Stimulated activated CD8-positive, alpha-beta memory T cell treated with anti-CD3 and anti-CD28 coated beads, Interleukin-7, amount 100 ng/mL, for 24 hours (primary cell): ENCODE results near the gene MAD1L1.

Experiments
- DNase-seq: peaks from one replicate; pipeline ENCODE4 v3.0.0-alpha.2; 2020; ENCODE audit warnings: low read depth

The MAD1L1 gene

GRCh38 chr7:1953199-1954190 is 279.2 kb downstream of the MAD1L1 start:
- DNase-seq, result no peak

DNA sequence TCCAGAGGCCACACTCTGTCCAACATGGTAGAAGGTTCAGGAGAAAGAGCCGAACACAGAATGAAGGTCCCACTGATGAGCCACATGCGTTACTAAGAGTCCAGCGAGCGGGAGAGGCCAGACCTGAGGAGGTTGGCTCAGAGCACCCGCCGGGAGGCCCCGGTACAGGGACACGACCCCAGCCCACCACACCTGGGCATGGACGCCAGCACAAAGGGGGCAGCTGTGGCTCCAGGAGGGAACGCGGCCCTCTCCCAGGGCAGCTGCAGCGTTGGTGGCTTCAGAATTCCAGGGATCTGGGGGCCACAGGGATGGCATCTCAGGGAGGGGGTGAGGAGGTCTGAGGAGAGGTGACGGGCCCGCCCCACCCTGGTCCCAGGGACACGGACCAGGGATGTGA is 280.0 kb downstream of the MAD1L1 start:
- DNase-seq, result no peak

- no peak for DNase-seq
Observed at GRCh38 chr7:1952169-1952760, 280.5 kb downstream of the MAD1L1 start.

DNA sequence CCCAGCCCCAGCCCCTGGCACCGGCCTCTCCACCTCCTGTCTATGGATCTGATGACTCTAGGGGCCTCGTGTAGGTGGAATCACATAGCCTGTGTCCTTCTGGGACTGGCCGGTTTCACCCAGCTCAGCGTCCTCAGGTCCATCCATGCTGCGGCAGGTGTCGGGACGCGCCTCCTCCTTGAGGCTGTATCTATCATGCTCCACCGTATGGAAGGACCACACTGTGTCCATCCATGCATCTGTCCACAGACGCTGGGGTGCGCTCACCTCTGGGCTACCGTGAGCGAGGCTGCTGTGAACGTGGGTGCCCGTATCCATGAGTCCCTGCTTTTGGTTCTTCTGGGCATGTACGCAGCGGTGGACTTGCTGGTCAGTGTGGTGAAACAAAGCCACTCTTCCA is 281.1 kb downstream of the MAD1L1 start:
- DNase-seq, result no peak

GRCh38 chr7:1951159-1951536 is 281.6 kb downstream of the MAD1L1 start:
- DNase-seq, result no peak

DNA sequence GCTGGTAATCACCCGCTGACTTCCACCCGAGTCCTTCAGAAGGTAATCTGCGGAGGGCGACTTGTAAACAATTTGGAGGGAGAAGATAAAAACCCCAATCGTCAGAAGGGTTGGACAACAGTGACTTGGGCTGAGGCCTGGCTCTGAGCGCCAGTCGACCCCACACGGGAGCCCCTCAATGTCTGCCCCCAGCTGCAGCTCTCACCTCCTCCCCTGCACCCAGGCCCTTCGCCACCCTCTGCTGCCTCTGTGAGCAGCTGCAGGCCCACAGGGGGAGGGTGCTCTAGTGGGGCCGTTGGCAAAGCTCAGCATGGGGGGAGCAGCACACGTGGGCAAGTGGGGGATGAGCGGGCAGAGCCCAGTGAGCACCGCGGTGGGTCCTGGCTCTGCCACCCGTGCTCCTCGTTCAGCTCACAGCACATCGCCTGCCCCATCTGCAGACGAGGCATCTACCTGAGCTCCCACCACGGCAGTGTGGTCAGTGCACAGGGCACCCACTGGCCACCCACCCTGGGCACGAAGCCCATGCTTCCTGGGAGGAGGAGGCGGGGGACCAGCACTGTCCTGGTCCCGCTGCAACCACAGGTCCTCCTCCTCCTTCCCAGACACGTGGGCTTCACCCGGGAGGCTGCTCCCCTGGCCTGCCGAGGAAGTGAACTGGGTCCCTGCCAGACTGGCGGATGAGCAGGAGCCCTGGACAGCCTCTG is 282.1 kb downstream of the MAD1L1 start:
- no peak for DNase-seq

DNA sequence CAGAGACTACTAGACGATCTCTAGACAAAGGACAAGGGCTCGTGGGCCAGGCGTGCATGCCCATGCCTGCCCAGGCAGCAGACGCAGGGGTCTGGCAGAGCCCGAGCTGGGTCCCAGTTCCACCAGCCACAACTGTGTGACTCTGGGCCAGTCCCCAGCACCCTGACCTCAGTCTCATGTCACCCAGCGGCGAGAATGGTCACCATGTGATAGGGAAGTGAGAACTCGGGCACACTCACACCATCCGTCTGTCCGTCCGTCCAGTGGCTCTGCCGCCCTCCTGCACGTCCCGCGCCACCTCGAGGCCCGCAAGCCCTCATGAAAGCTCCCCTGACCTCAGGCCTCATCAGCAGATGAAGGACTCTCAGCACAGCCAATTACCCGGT is 282.7 kb downstream of the MAD1L1 start:
- DNase-seq, result no peak

DNA sequence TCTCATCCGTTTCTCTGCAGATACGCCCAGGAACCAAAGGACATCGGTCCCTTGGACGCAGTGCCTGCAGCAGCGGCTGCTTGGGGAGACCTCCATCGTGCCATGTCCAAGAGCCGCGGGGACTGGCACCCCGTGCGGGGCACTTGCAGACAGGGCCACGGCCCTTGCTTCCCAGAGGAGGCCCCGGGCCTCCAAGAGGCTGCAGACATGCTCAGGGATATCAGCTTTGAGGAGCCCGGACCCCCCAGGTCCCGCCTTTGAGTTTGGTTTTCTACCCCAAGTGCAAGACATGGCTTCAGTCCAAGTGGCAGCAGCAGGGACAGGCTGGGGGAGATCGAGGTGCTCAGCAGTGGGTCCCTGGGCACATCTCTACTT is 283.1 kb downstream of the MAD1L1 start:
- no peak for DNase-seq

GRCh38 chr7:1948887-1949680 is 283.7 kb downstream of the MAD1L1 start:
- DNase-seq, result no peak

DNA sequence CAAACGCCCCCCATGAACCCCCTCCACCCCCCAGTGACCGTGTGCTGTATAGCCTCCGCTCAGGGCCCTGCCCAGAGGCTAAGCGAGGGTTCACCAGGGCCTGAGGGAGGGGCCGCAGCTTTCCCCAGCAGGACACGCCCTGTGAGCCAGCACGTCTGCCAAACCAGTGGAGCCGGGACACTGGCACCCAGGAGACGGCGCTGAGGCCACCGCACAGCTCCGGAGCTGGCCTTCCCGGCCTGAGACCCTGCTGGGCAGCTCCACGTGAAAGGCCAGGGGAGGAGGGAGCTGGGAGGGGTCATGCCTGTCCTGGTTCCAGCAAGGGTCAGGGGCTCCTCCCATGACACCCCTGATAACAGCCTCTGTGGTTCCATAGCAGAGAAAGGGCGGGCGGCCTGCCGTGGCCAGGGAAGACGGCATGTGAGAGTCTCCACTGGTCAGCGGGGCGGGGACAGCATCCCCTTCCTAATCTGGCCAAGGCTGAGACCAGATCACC is 284.4 kb downstream of the MAD1L1 start:
- no peak for DNase-seq

DNA sequence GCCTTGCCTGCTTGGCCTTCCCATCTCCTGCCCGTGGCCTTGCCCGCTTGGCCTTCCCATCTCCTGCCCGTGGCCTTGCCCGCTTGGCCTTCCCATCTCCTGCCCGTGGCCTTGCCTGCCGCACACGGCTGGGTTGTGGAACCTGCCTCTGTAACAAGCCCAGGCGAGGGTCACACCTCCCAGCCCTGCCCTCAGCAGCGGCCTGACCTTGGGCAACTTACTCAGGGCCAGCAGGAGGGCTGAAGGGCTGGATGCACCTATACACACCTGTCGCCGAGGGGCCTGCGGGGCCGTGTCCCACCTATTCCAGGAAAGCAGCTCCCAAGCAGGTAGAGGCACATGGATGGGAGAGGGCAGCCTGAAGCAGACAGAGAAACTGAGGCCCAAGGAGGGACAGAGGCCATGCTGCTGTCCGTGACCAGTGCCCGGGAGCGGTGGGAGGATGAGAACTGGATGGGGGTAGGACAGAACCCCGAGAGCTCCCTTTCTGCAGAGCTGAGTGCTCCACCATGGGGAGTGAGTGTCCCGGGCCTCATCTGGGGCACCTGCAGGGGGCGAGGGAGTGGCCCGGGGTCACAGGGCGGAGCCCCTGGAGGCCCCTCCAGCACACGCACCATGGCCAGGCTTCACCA is 285.0 kb downstream of the MAD1L1 start:
- no peak for DNase-seq

DNA sequence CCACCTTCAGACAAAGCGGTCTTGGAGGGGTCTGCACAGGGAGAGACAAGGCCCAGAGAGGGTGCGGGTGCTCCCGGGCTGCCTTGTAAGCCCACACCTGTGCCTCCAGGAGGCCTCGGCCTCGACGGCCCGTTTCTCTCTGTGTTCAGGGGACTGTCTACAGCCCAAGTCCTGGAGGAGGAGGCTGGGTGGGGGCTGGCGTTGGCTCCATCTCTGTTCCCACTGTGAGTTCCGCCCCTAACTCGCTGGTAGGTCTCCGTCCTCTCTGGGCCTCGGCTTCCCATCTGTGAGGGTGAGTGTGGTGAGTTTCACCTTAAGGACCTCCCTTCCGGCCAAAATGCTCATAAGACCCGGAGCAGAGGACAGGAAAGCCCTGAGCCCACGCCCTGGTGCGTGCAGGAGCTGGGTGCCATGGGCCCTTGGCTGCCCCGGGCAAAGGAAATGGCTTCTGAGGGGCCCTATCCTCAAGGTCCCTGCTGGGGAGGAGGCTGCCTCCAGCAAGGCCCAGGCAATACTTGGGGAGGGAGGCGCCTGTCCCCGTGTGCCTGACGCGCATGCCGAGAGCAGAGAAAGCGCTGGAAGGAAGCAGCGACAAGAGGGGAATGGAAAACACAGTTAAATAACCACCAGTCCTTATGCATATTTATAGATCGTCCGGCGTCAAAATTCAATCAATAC is 285.8 kb downstream of the MAD1L1 start:
- no peak for DNase-seq

- DNase-seq, result no peak
Observed at GRCh38 chr7:1946025-1946772, 286.5 kb downstream of the MAD1L1 start.

GRCh38 chr7:1945558-1945957 is 287.2 kb downstream of the MAD1L1 start:
- DNase-seq, result no peak

GRCh38 chr7:1944619-1945210 is 288.0 kb downstream of the MAD1L1 start:
- no peak for DNase-seq

DNA sequence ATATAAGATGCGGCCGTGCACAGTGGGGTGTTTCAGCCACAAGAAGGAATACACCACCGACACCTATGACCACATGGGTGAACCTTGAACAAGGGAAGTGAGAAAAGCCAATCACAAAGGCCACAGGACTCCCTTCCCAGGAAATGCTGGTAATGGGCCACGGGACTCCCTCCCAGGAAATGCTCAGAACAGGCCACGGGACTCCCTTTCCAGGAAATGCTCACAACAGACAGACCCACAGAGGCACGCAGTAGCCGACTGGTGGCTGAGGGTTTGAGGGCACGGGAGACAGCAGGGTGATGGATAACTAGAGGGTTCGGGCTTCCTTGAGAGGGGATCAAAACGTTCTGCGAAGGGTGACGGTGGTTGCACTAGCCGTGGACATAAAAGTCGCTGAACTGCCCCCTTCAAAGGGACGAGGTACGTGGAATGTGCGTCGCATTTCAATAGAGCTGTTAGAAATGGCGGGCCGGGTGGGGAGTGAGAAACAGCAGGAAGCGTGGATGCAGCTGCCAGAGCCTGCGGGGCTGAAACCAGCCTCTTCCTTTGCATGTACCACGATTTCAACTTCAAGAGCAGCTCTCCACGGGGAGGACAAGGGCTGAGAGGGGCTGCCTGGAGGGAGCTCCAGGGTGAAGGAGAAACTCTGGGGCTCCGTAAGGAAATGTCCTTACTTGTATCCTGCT is 288.7 kb downstream of the MAD1L1 start:
- DNase-seq, result no peak

DNA sequence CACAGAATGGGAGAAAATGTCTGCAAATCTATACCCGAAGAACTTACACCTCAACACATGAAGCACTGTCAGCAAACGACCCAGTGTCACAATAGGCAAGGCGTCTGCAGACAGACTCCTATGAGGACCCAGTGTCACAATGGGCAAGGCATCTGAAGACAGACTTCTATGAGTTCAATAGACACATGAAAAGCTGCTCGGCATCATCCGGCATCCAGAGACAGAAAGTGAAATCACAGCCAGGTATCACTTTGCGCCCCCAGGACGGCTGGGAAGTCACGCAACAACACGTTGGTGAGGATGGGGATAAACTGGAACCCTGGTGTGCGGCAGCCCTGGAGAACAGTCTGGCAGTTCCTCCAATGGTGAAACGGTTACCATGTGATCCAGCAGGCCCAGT is 289.4 kb downstream of the MAD1L1 start:
- no peak for DNase-seq

DNA sequence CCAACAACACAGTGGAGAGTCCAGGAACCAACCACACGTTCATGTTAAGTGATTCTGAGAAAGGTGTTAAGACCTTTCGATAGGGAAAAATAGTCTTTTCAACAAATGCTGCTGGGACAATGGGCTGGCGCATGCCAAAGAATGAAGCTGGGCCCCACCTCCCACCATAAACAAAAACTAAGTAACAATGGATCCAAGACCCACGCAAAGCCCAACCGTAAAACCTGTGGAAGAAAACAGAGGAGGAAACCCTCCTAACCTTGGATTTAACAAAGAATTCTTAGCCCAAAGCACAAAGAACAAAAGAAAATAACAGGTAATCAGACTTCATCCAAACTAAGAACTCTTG is 289.8 kb downstream of the MAD1L1 start:
- DNase-seq, result no peak

DNA sequence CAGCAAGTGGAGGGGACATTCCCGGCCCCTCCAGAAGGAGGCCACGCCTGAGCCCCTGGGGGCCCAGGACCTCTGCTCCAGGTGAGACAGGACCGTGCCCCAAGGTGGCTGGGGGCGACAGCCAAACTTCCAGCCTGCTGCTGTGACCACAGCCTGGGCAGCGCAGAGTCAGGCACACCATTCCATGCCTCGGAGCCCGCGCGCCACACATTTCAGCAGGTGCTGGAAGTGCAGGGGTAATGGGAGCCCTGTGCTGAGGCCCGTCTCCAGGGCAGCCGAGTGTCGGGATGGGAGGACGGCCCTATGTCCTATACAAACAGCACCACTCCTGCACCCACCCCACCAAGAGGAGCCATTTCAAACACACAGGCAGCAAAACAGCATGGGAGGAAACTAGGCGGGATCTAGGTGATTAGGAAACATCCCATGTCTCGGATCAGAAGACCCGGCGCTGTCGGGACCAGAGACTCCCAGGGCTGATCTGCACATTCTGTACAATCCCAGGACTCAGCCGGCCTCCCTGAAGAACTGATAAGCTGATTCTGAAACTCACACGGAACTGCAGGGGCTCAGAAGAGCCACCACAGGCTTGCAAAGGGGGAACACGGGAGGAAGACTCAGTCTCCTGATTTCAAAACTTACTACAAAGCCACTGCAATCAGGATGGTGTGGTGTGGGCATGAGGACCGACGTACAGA is 290.4 kb downstream of the MAD1L1 start:
- no peak for DNase-seq
